HG03175 (cell line): Measurements from ENCODE around the gene ZNF804B.

Source experiments
- ATAC-seq: cut with Tn5 transposase; IDR thresholded peaks from one replicate; pipeline ENCODE4 v1.9.1; 2021; ENCODE audit warnings: mild to moderate bottlenecking, moderate library complexity; ENCODE audit not compliant: unreplicated experiment

The ZNF804B gene

DNA sequence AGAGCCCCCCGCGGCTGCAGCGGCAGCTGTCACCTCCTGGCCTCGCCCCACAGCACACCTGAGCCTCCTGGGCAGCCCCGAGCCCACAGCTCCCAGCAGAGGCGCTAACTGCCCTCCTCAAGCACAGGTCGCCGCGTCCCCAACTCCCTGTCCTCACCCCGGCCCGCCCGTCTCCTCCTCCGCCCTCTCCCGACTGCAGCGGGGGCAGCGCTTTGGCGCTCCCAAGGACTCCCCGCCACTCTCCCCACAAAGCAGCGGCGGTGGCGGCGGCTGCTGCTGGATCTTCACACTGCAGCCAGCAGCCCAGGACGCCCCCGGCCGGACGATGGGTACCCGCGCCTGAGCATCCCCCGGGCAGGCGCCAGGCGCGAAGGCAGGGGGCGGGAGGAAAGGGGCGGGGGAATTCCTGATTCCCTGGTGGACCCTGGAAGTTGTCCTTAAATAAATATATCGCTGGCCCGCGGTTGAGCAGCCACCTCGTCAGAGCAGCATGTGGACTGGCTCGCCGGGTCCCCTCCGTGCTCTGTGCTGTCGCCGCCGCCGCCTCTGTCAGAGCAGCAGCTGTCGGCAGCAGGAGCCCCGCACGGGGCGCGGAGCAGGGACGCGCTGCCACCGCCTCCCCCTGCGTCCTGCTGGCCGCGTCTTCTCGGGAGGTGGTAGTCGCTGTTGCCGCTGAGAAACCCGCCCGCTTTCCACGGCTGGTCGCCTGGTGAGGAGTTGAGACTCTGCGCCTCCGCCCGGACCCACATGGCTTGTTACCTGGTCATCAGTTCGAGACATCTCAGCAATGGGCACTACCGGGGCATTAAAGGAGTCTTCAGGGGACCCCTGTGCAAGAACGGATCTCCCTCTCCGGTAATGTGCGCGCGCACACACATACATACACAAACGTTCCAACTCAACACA lies at the start of gene ZNF804B:
Gene ZNF804B, plus strand, starts transcription at position 471 of the 906 bp plus-strand sequence. Its CDS starts 277 bp downstream, at position 748.
- ATAC-seq: no peak

DNA sequence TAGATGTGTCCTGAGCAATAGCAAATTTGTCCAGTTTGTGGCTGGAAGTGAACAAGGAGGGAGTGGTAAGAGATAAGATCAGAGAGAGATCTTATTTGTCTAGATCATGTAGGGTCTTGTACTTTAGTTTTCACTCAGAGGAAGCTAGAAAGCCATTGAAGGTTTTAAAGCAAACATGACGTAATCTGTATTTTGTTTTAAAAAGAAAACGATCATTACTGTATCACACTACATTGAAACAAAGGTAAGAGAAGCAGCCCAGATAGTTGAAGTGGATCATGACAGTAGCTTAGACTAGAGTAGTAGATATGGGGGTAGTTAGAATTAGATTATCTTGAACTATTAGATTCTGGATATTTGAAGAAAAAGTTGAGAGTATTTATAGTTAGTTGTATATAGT lies 23.6 kb upstream of the ZNF804B start:
- no peak for ATAC-seq

DNA sequence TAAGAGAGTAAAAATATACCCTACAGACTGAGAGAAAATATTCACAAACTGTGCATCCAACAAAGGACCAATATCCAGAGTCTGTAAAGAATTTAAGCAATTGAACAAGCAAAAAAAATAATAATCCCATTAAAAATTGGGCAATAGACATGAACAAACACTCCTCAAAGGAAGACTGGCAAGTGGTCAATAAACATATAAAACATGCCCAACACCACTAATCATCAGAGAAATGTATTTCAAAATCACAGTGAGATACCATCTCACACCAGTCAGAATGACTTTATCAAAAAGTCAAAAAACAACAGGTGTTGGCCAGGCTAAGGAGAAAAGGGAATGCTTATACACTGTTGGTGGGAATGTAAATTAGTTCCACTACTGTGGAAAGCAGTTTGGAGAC lies 21.9 kb upstream of the ZNF804B start:
- ATAC-seq: no peak

GRCh38 chr7:88746126-88746525 lies 13.4 kb upstream of the ZNF804B start:
- ATAC-seq: no peak

- ATAC-seq: no peak
Observed at GRCh38 chr7:88756802-88757201, 2.7 kb upstream of the ZNF804B start.

GRCh38 chr7:88757371-88757770 lies 2.1 kb upstream of the ZNF804B start:
- no peak for ATAC-seq

DNA sequence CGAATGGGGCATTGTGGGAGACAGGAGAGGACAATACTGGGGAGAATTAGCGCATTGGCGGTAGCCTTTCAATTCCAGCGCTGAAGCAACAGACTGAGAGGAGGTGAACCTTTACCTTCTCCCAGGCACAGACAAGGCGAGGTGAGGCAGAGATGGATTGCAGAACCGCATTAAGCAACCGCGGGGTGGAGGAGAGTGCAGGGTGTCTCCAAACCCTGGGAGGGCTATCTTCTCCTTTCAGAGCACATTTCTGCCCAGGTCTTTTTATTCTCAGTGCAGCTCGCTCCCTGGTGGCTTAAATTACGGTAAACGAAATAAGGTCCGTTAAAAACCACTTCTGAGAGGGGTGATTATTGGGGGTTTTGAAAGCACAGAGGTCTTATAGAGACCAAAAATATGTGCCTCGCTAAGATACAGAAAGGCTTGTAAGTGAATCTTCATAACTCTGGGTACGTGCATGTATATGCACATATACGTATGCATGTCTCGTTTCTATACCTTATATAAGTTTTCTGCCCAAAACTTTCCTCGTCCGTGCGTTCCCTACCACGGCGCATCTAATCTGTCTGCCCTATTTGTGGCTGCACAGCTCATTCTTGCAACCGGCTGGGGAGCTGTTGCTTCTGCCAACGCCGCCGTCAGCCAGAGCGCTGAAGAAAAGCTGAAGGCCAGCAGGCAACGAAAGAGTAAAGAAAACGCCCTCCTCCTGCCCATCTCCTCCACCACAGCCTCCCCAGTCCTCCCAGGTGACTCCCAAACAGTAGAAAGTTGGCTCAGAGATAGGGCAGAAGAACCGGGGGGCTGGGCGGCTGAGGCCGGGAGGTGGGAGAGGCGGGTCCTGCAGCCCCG lies 895 bp upstream of the ZNF804B start:
- no peak for ATAC-seq

DNA sequence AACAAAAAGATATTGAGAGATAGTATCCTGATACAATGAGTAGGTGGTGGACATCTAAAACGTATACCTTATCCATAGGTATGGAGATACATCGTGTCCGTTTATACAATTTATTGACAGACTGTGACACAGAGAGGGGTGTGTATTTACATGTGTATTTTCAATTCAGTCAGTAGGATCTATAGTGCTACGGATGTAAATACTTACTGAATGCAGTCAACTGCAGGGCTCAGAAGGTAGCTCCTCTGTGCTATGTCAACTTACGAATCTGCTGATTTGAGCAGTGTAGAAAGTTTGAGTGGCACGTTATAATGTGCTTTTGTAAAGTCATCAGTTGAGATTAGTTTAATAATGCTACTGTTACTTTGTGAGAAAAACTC lies 626 bp downstream of the ZNF804B start:
- no peak for ATAC-seq

DNA sequence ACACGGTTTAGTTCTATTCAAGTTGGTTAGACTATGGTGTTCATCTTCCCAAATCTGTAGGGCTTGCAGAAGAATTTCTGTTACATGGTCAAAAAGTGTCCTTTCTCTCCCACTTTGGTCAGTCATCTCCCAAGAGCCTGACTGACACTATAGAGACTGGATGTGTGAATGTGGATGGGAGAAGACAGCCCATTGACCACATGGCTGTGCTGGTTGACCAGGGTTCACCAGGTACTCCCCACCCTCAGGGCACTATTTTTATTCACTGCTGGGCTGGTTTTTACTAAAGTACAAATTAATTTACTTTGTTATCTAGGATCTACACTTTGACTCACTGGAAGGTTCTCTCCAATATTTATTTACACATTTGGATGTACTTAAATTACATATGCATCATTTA lies 2.3 kb downstream of the ZNF804B start:
- ATAC-seq: no peak

GRCh38 chr7:88771417-88771816 lies 11.9 kb downstream of the ZNF804B start:
- ATAC-seq: no peak

GRCh38 chr7:88772776-88773175 lies 13.3 kb downstream of the ZNF804B start:
- no peak for ATAC-seq

GRCh38 chr7:88775838-88776237 lies 16.3 kb downstream of the ZNF804B start:
- ATAC-seq: no peak

DNA sequence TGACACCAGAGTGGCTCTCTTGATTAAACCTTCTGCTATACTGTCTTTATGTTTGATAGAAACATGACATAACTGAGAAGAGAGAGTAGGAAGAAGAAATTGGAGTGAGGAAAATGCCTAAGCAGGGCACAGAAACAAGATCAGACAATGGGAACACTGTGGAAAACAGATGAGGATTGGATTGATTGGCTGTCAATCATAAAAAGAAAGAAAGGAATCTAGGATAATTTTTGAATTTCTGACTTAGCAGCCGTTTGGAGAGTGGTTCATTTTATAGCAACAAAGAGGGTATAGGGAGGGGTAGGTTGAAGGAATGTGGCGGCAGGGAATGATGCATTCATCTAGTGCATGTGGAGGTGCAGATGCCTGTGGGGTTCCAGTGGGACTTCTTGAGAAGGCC lies 28.3 kb downstream of the ZNF804B start:
- ATAC-seq: no peak

- peak; percentile 67 for ATAC-seq
Observed at GRCh38 chr7:88789480-88790064, 30.1 kb downstream of the ZNF804B start.

DNA sequence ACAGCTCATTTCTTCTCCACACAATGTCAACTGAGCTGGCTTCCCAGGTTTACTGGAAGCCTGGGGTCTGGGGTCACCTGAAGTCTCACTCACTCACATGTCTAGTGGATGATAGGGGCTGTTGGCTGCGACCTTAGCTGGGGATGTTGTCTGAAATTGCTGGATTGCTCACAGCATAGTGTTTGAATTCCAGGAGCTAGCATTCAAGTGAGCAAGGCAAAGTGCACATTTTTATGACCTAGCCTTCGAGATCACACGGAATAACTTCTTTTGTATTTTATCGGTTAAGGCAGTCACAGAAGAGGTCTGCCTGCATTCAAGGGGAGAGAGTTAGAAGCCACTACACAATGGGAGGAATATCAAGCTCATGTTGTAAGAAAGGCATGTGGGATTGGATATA lies 32.4 kb downstream of the ZNF804B start:
- ATAC-seq: no peak

GRCh38 chr7:88792361-88792760 lies 32.9 kb downstream of the ZNF804B start:
- ATAC-seq: no peak

DNA sequence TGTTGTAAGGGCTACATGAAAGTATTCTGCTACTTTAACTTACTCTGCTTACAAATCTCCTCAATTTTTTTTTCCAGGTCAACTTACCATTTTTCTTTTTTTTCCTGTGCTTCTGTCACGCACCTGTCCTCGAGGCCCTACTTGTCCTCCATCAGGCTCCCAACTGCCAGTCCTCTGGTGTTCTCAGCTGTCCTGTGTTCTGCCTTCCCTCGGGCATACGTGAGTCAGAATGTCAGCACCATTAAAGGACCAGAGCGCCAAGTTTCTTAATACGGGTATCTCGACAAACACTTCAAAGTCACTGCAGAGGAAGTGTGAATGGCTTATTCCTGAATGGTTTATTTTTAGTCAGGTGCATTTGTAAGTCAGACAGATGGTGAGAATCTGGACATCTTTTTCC lies 36.1 kb downstream of the ZNF804B start, which contains the start of gene TEX47:
Gene TEX47, minus strand, starts transcription at position 185 of the 400 bp plus-strand sequence. CDS start 795 bp downstream, outside the sequence.
- ATAC-seq: no peak

DNA sequence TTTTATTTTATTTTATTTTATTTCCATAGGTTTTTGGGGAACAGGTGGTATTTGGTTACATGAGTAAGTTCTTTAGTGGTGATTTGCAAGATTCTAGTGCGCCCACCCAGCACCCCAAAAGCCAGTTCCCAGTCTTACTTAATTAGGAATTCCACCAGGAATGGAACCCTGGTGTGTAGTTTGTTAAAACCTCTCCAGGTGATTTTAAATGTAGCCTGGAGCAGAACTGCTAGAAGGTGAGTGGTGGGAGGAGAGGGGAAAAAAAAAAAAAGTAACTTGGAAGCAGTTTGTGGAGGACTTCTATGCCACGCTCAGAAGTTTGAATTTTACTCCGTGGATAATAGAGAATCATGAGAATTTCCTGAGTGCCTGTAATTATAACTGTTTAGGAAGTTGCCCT lies 41.5 kb downstream of the ZNF804B start:
- no peak for ATAC-seq

GRCh38 chr7:88806280-88807037 lies 47.0 kb downstream of the ZNF804B start:
- no peak for ATAC-seq

GRCh38 chr7:88818552-88818951 lies 59.1 kb downstream of the ZNF804B start:
- no peak for ATAC-seq

GRCh38 chr7:88826222-88826621 lies 66.7 kb downstream of the ZNF804B start:
- no peak for ATAC-seq
